Measurements from ENCODE around the gene EMID1. TPM values are rescaled to one million over a fixed set of nuclear protein-coding genes. Genes with fewer than 3 reads are reported as not detected.

EMID1 gene
- total RNA-seq, 1 experiment from 2014 or later: 1.1 TPM

DNA sequence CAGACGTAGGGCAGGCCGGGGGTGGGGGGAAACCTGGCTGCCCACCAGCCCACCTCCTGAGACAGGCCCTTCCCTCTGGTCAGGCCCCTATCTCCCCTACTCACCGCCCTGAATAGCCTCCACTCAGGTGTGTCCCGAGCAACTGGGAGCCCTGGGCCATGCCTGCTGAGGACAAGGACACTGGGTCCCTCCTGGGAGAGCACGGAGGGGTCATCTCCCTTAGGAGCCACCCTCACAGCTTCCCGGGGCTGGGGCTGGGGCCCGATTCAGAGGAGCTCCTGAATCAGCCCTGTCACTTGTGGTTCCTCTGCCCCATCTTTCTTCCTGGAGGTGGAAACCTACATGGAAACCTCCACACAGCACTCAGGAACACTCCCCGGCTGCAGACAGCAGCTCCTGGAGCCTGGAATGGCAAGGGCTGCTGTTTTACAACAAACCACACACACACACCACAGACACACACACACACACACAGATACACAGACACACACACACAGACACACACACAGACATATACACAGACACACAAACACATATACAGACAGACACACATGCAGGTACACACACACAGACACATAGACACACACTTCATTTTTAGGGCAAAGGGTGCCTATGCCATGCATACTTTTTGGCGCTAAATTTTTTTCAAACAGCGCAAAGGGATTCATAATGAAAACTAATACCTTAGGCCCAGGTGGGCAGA is 9.6 kb upstream of the EMID1 start:
- no peak for TF ChIP-seq EZH2 (IDR thresholded peaks at IDR 0.05; ENCODE audit: low read depth)
- TF ChIP-seq, protein P1, sequence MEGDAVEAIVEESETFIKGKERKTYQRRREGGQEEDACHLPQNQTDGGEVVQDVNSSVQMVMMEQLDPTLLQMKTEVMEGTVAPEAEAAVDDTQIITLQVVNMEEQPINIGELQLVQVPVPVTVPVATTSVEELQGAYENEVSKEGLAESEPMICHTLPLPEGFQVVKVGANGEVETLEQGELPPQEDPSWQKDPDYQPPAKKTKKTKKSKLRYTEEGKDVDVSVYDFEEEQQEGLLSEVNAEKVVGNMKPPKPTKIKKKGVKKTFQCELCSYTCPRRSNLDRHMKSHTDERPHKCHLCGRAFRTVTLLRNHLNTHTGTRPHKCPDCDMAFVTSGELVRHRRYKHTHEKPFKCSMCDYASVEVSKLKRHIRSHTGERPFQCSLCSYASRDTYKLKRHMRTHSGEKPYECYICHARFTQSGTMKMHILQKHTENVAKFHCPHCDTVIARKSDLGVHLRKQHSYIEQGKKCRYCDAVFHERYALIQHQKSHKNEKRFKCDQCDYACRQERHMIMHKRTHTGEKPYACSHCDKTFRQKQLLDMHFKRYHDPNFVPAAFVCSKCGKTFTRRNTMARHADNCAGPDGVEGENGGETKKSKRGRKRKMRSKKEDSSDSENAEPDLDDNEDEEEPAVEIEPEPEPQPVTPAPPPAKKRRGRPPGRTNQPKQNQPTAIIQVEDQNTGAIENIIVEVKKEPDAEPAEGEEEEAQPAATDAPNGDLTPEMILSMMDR (conservative IDR thresholded peaks at IDR 0.05): no peak
- Histone ChIP-seq H3K27me3 (ENCODE audit: insufficient read depth, low read depth) (peaks cover 4% of the 10 kb centered on the region; the same call in 1 of the 2 replicates), H3K79me2 (ENCODE audit: low read depth) (no peaks in the 10 kb centered on the region), H3F3A (ENCODE audit: insufficient read depth, low read depth) (peaks cover 5% of the 10 kb centered on the region; the same call in 1 of the 2 replicates), H3K27ac (no peak overlapping the region), H3K9me3 (ENCODE audit: insufficient read depth, low read depth) (peaks cover 3% of the 10 kb centered on the region; the same call in 1 of the 2 replicates), H3K4me2 (no peak overlapping the region), H3K9me2 (ENCODE audit: insufficient read depth) (no peaks in the 10 kb centered on the region), H3K36me3 (ENCODE audit: low read depth) (no peaks in the 10 kb centered on the region), H3K4me1 (replicated peaks; ENCODE audit: insufficient read depth) (no peaks in the 10 kb centered on the region), H3K4me3 (no peak overlapping the region), H2AFZ (no peak overlapping the region), H4K20me1 (ENCODE audit: insufficient read depth) (no peaks in the 10 kb centered on the region)
- intact Hi-C loops (cut with micrococcal nuclease; ENCODE audit: unreplicated experiment): no loop called here
- DNase-seq: no peak
- CTCF ChIA-PET: no interaction called here
- POLR2A ChIA-PET (ENCODE audit: unreplicated experiment): no interaction called here
- no TSS peak for BruUV-seq (replicated peaks)

DNA sequence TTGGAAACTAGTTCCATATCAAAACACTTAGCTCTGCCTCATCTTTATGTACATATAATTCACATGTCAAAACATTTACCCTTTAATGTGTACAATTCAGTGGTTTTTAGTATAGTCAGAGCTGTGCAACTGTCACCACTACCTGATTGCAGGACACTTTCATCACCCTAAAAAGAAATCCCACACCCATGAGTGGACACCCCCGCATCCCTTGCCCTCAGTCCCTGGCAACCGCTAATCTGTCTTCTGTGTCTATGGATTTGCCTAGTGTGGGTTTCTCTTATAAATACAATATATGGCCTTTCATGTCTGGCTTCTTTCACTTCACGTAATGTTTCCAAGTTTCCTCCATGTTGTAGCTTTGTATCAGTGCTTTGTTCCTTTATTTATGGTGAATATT is 8.6 kb upstream of the EMID1 start:
- CTCF ChIA-PET: no interaction called here

DNA sequence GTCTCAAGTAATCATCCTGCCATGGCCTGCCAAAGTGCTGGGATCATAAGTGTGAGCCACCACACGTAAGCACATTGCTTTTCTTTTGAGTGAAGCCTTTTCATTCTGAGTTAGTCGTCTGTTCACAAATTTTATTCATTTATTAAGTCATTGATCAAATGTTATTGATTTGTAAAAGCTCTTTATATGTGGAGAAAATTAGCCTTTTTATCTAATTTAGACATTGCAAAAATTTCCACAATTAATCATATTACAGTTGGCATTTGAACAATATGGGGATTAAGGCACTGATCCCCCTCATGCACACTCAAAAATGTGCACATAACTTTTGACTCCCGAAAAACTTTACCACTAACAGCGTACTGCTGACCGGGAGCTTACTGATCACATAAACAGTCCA is 7.5 kb upstream of the EMID1 start:
- CTCF ChIA-PET: no interaction called here
- intact Hi-C loops (cut with micrococcal nuclease; ENCODE audit: unreplicated experiment): no loop called here
- no peak overlapping the region for H2AFZ ChIP-seq

More for the DNA sequence above, 8.6 kb upstream of the EMID1 start:
- Histone ChIP-seq H3K4me2 (no peak overlapping the region), H3K27me3 (ENCODE audit: insufficient read depth, low read depth) (peaks cover 7% of the 10 kb centered on the region; the same call in 1 of the 2 replicates), H3F3A (ENCODE audit: insufficient read depth, low read depth) (peaks cover 5% of the 10 kb centered on the region; the same call in 1 of the 2 replicates), H3K9me2 (ENCODE audit: insufficient read depth) (no peaks in the 10 kb centered on the region), H3K4me1 (replicated peaks; ENCODE audit: insufficient read depth) (no peaks in the 10 kb centered on the region), H4K20me1 (ENCODE audit: insufficient read depth) (no peaks in the 10 kb centered on the region), H2AFZ (no peak overlapping the region), H3K79me2 (ENCODE audit: low read depth) (no peaks in the 10 kb centered on the region), H3K9me3 (ENCODE audit: insufficient read depth, low read depth) (peaks cover 3% of the 10 kb centered on the region; the same call in 1 of the 2 replicates), H3K36me3 (ENCODE audit: low read depth) (no peaks in the 10 kb centered on the region), H3K27ac (no peak overlapping the region), H3K4me3 (no peak overlapping the region)
- TF ChIP-seq, protein P1 (conservative IDR thresholded peaks at IDR 0.05): no peak
- no peak for TF ChIP-seq EZH2 (IDR thresholded peaks at IDR 0.05; ENCODE audit: low read depth)
- intact Hi-C loops (cut with micrococcal nuclease; ENCODE audit: unreplicated experiment): no loop called here
- no TSS peak for BruUV-seq (replicated peaks)
- DNase-seq: no peak
- POLR2A ChIA-PET (ENCODE audit: unreplicated experiment): no interaction called here

More for the DNA sequence above, 7.5 kb upstream of the EMID1 start:
- peaks cover 5% of the 10 kb centered on the region; the same call in 1 of the 2 replicates for H3F3A ChIP-seq (ENCODE audit: insufficient read depth, low read depth)
- H3K36me3 ChIP-seq (ENCODE audit: low read depth): no peaks in the 10 kb centered on the region
- BruUV-seq (replicated peaks): no TSS peak
- no peak overlapping the region for H3K4me2 ChIP-seq
- no peak for TF ChIP-seq EZH2 (IDR thresholded peaks at IDR 0.05; ENCODE audit: low read depth)
- TF ChIP-seq, protein P1 (conservative IDR thresholded peaks at IDR 0.05): no peak
- H3K9me2 ChIP-seq (ENCODE audit: insufficient read depth): no peaks in the 10 kb centered on the region
- no peaks in the 10 kb centered on the region for H3K4me1 ChIP-seq (replicated peaks; ENCODE audit: insufficient read depth)
- no peaks in the 10 kb centered on the region for H4K20me1 ChIP-seq (ENCODE audit: insufficient read depth)
- POLR2A ChIA-PET (ENCODE audit: unreplicated experiment): no interaction called here
- peaks cover 7% of the 10 kb centered on the region; the same call in 1 of the 2 replicates for H3K27me3 ChIP-seq (ENCODE audit: insufficient read depth, low read depth)
- peaks cover 3% of the 10 kb centered on the region; the same call in 1 of the 2 replicates for H3K9me3 ChIP-seq (ENCODE audit: insufficient read depth, low read depth)
- DNase-seq: no peak
- H3K27ac ChIP-seq: no peak overlapping the region
- no peaks in the 10 kb centered on the region for H3K79me2 ChIP-seq (ENCODE audit: low read depth)
- no peak overlapping the region for H3K4me3 ChIP-seq

Data from PC-9 (cell line).